GM23248 (cell line): ENCODE measurements around the gene STAC3. TPM values are rescaled to one million over a fixed set of nuclear protein-coding genes. Genes with fewer than 3 reads are reported as not detected.

Experiments
- DNase-seq: peaks from one replicate; pipeline ENCODE4 v3.0.0-alpha.2; 2015
- H2AFZ ChIP-seq: fragments of 200-600 bp; sonication (generic); 2 replicates; pipeline ENCODE4 v1.6.1; 2016; ENCODE audit warnings: antibody characterized with exemption
- H3F3A ChIP-seq: fragments of 200-600 bp; sonication (generic); 2 replicates; pipeline ENCODE4 v1.6.1; 2016; ENCODE audit warnings: mild to moderate bottlenecking, antibody characterized with exemption, mixed run types; ENCODE audit not compliant: insufficient read depth
- H3K27ac ChIP-seq: fragments of 200-600 bp; sonication (generic); 2 replicates; pipeline ENCODE4 v1.5.1; 2016; ENCODE audit warnings: mild to moderate bottlenecking
- H3K27me3 ChIP-seq: fragments of 200-600 bp; sonication (generic); replicated peaks from 2 replicates; pipeline ENCODE4 v1.6.1; 2016; ENCODE audit warnings: mild to moderate bottlenecking; ENCODE audit not compliant: insufficient read depth
- H3K36me3 ChIP-seq: fragments of 200-600 bp; sonication (generic); 2 replicates; pipeline ENCODE4 v1.6.1; 2016; ENCODE audit warnings: low read depth, mild to moderate bottlenecking
- H3K4me1 ChIP-seq: fragments of 200-600 bp; sonication (generic); 2 replicates; pipeline ENCODE4 v1.6.1; 2016; ENCODE audit warnings: mild to moderate bottlenecking; ENCODE audit not compliant: insufficient read depth
- H3K4me2 ChIP-seq: fragments of 200-600 bp; sonication (generic); one replicate; pipeline ENCODE4 v1.6.1; 2016; ENCODE audit warnings: mild to moderate bottlenecking; ENCODE audit not compliant: unreplicated experiment
- H3K4me3 ChIP-seq: fragments of 200-600 bp; sonication (generic); 2 replicates; pipeline ENCODE4 v1.5.1; 2016; ENCODE audit warnings: mild to moderate bottlenecking
- H3K79me2 ChIP-seq: fragments of 200-600 bp; sonication (generic); 2 replicates; pipeline ENCODE4 v1.6.1; 2016; ENCODE audit warnings: mild to moderate bottlenecking; ENCODE audit not compliant: insufficient read depth
- H3K9ac ChIP-seq: fragments of 200-600 bp; sonication (generic); 2 replicates; pipeline ENCODE4 v1.6.1; 2016; ENCODE audit warnings: mild to moderate bottlenecking
- H3K9me2 ChIP-seq: fragments of 200-600 bp; sonication (generic); 2 replicates; pipeline ENCODE4 v1.6.1; 2016; ENCODE audit warnings: mixed run types, mild to moderate bottlenecking, moderate library complexity; ENCODE audit not compliant: insufficient read depth
- H3K9me3 ChIP-seq: fragments of 200-600 bp; sonication (generic); one replicate; pipeline ENCODE4 v1.6.1; 2017; ENCODE audit warnings: low read depth
- H4K20me1 ChIP-seq: fragments of 200-600 bp; sonication (generic); 2 replicates; pipeline ENCODE4 v1.6.0; 2016; ENCODE audit not compliant: insufficient read depth
- EZH2 ChIP-seq: fragments of 200-600 bp; sonication (generic); IDR thresholded peaks from 2 replicates; pipeline ENCODE4 v1.6.1; 2018; ENCODE audit warnings: antibody characterized with exemption, mild to moderate bottlenecking; ENCODE audit not compliant: insufficient read depth, poor library complexity, severe bottlenecking
- EZH2phosphoT487 ChIP-seq: fragments of 200-600 bp; sonication (generic); IDR thresholded peaks from 2 replicates; pipeline ENCODE4 v1.6.1; 2018; ENCODE audit warnings: antibody characterized with exemption, moderate library complexity, mild to moderate bottlenecking, low read depth; ENCODE audit not compliant: insufficient read depth
- WGBS, 2 experiments: methylation state at CpG; one replicate each; pipeline ENCODE4 v1.1.6; 2015 to 2017; ENCODE audit warnings: low lambda C conversion rate in 2 of 2, low coverage in 1 of 2; ENCODE audit errors: missing lambda C conversion rate in 2 of 2; 5-methylcytosine and 5-hydroxymethylcytosine counted together
- in situ Hi-C: fragments of 300-500 bp; cut with MboI; formaldehyde crosslinking; loops from 2 replicates; pipeline ENCODE4 v1.15.0; 2020
- polyA plus RNA-seq: library from polyadenylated mRNA; unstranded; fragments of >200 nt; fragmentation: Nextera tagmentation; extraction: Ambion mirVana; gene quantifications from 2 replicates; pipeline ENCODE4 v1.2.1, GENCODE V29; 2016
- total RNA-seq: library from RNA; depleted of rRNA; stranded (reverse); fragments of >200 nt; shearing (Covaris generic); gene quantifications from 2 replicates; pipeline ENCODE4 v1.2.3, GENCODE V29; 2014

Gene STAC3
- total and polyA plus RNA-seq, 2 experiments from 2014 or later = 0.32 to 0.35 TPM

DNA sequence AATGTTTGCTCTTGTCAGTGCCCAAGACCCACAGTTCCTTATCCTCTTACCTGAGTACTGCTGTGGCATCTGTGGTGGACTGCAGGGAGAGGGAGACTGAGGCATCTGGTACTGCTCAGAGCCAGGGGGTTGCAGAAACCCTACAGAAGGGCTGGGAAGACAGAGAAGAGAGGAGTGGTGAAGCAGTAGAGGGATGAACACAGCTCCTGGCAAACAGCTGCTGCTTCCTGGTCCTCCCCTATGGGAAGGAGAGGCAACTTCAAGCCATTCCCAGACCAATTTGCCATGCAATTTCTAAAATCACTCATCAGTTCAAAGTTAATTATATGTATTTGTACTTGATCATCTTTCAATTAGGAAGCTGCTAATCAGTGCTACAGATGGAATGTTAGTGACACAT is 15.7 kb upstream of the STAC3 start:
- DNase-seq = no peak
- Histone ChIP-seq H3F3A (peaks cover 14% of the 10 kb centered on the region; the same call in 1 of the 2 replicates), H4K20me1 (no peaks in the 10 kb centered on the region), H3K4me3 (no peak overlapping the region), H3K9me2 (no peaks in the 10 kb centered on the region), H3K9me3 (no peaks in the 10 kb centered on the region), H3K27me3 (no peaks in the 10 kb centered on the region), H3K27ac (no peak overlapping the region), H3K36me3 (peaks cover 18% of the 10 kb centered on the region), H3K4me1 (no peaks in the 10 kb centered on the region; the same call in 1 of the 2 replicates), H3K79me2 (no peaks in the 10 kb centered on the region), H2AFZ (no peak overlapping the region), H3K9ac (no peak overlapping the region), H3K4me2 (no peak overlapping the region)
- no peak for TF ChIP-seq EZH2
- no peak for TF ChIP-seq EZH2phosphoT487
- in situ Hi-C loops = no loop called here

DNA sequence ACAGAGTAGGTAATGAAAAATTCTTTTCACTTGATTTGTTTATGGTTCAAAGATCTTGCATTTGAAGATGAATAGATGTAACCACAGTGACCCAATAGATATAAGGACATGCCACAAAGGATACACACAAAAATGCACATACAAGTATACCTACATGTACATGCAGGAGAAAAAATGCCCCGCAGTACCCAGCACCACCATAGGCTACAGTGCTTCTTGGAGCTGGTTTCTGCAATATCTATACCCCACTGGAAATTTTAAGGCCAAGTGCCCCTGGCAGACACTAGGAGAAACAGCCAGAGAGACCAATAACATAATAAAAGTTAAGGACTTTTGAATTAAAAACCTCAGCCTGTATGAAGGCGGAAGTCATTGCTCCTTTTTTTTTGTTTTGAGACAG is 12.1 kb upstream of the STAC3 start:
- 78 to 99% methylated on average over 2 of the region's 2 CpGs for WGBS, 2 experiments
- H4K20me1 ChIP-seq = no peaks in the 10 kb centered on the region

DNA sequence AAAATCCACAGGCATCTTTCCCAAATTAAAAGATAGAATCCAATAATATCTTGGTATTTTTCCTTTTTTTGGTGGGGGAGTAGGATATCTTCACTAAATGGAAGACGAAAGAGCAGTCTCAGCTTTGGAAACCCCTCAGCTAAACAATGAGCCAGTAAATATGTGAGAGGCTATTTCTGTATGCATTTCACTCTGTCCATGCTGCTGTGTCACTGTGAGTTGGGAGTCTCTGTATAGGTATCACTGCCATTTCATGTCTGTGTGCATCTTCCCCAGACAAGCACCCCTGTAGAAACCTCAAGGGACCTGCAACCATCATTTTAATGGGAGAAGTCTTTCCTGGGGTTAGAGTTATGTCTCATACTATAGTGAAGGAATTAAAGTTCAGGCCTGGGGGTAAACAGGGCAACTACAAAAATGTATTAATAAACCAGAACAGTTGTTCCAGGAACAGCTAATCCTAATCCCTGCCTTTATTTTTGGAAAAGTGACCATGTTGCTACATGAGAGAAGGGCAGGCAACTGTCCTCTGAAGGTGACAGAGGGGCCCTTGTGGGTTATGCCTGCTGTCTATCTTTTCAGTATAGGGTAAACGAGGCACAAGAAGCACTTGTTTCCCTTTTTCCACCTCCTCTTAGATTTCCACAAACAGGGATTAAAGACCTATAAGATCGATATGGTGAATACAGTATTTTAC is 11.3 kb upstream of the STAC3 start:
- H3K9me3 ChIP-seq = no peaks in the 10 kb centered on the region
- peaks cover 25% of the 10 kb centered on the region for H3K36me3 ChIP-seq
- H3K27me3 ChIP-seq = no peaks in the 10 kb centered on the region
- no peak overlapping the region for H3K9ac ChIP-seq
- H4K20me1 ChIP-seq = no peaks in the 10 kb centered on the region
- no peak for DNase-seq
- H3K79me2 ChIP-seq = no peaks in the 10 kb centered on the region
- no peaks in the 10 kb centered on the region for H3K9me2 ChIP-seq
- no peak overlapping the region for H3K4me3 ChIP-seq
- 82 to 88% methylated on average over 3 of the region's 3 CpGs for WGBS, 2 experiments
- no peak overlapping the region for H3K4me2 ChIP-seq
- 0 out of 2 replicates have a peak, but pooled peaks cover 5% of the 10 kb centered on the region for H3F3A ChIP-seq
- in situ Hi-C loops = no loop called here
- H2AFZ ChIP-seq = no peak overlapping the region
- TF ChIP-seq EZH2phosphoT487 (no peak), EZH2 (no peak)
- H3K27ac ChIP-seq = no peak overlapping the region
- H3K4me1 ChIP-seq = no peaks in the 10 kb centered on the region

More for the DNA sequence above, 12.1 kb upstream of the STAC3 start:
- Histone ChIP-seq H3F3A (peaks cover 13% of the 10 kb centered on the region; the same call in 1 of the 2 replicates), H3K79me2 (no peaks in the 10 kb centered on the region), H3K36me3 (peaks cover 26% of the 10 kb centered on the region), H3K4me3 (no peak overlapping the region), H3K4me1 (no peaks in the 10 kb centered on the region), H3K27ac (no peak overlapping the region), H3K9me2 (no peaks in the 10 kb centered on the region), H3K4me2 (no peak overlapping the region), H2AFZ (no peak overlapping the region), H3K27me3 (no peaks in the 10 kb centered on the region), H3K9me3 (no peaks in the 10 kb centered on the region), H3K9ac (no peak overlapping the region)
- no peak for TF ChIP-seq EZH2phosphoT487
- TF ChIP-seq EZH2 = no peak
- no peak for DNase-seq
- in situ Hi-C loops = no loop called here

DNA sequence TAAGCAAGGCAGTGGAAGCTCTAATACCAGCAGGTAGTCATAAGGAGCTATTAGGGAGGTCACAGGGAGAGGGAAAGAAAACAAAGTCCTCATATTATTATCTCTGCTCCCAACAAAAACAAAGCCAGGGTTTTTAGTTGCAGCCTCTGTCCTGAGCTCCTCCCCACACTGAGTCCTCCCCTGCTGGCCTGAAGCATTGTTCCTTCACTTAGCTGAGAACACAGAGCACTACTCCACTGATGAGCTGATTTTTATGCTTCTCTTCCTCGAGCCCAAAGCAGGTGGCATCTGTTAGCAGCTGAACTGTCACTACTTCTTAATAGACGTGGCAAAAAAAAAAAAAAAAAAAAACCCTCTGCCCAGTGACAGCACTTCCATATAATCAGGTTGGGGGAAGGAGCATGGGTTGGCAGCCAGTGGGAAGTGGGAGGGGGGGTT is 10.5 kb upstream of the STAC3 start:
- Histone ChIP-seq H3K27ac (no peak overlapping the region), H3F3A (0 out of 2 replicates have a peak, but pooled peaks cover 5% of the 10 kb centered on the region), H3K79me2 (no peaks in the 10 kb centered on the region), H3K9me3 (no peaks in the 10 kb centered on the region), H3K9ac (no peak overlapping the region), H3K4me2 (no peak overlapping the region), H2AFZ (no peak overlapping the region), H3K9me2 (no peaks in the 10 kb centered on the region), H3K27me3 (no peaks in the 10 kb centered on the region), H3K4me3 (no peak overlapping the region), H3K36me3 (peaks cover 27% of the 10 kb centered on the region), H3K4me1 (no peaks in the 10 kb centered on the region), H4K20me1 (no peaks in the 10 kb centered on the region)
- in situ Hi-C loops = no loop called here
- TF ChIP-seq EZH2phosphoT487 (no peak), EZH2 (no peak)
- DNase-seq = no peak
- 54 to 62% methylated on average over 2 of the region's 2 CpGs for WGBS, 2 experiments
